Measurements from ENCODE around the gene PRRT3.

GRCh38 chr3:9978710-9979305 is 26.6 kb upstream of the PRRT3 start:
- TF ChIP-seq CTCF (IDR thresholded peaks at IDR 0.05; ENCODE audit: low read depth, low read length) (no peak), POLR2A (IDR thresholded peaks at IDR 0.05; ENCODE audit: extremely low read depth, insufficient read length) (no peak), MAX (IDR thresholded peaks at IDR 0.05; ENCODE audit: low read depth, low read length) (no peak)
